Gastrocnemius medialis (tissue), 4 donors: ENCODE measurements around the gene CORO2A. TPM values are rescaled to one million over a fixed set of nuclear protein-coding genes. Genes with fewer than 3 reads are reported as not detected.

Source experiments
- ATAC-seq, 2 donors: fragments of 150-250 bp; one replicate each; pipeline ENCODE4 v1.9.1; 2016
- DNase-seq, 2 donors: peaks; one replicate each; pipeline ENCODE4 v3.0.0-alpha.2; 2019
- H3K27ac ChIP-seq, 4 donors: fragments of 200-600 bp; sonication (generic); 1 replicate in 1 of 4; 2 replicates in 3 of 4; pipeline ENCODE4 v1.5.1; 2016 to 2018; ENCODE audit warnings: mild to moderate bottlenecking in 2 of 4, moderate library complexity in 1 of 4
- H3K27me3 ChIP-seq, 3 donors: fragments of 200-600 bp; sonication (generic) in 2 of 3; 1 replicate in 1 of 3; 2 replicates in 2 of 3; pipeline versions ENCODE4 v1.5.1 to v1.6.0; 2016 to 2019; ENCODE audit warnings: mild to moderate bottlenecking in 1 of 3, moderate library complexity in 1 of 3
- H3K36me3 ChIP-seq, 2 donors: fragments of 200-600 bp; sonication (generic) in 1 of 2; one replicate each; pipeline ENCODE4 v1.5.1; 2017 to 2018
- H3K4me1 ChIP-seq, 2 donors: fragments of 200-600 bp; sonication (generic) in 1 of 2; one replicate each; pipeline ENCODE4 v1.5.1; 2016 to 2017; ENCODE audit warnings: mild to moderate bottlenecking in 2 of 2
- H3K4me3 ChIP-seq, 4 donors: fragments of 200-600 bp; sonication (generic) in 3 of 4; 1 replicate in 1 of 4; 2 replicates in 3 of 4; pipeline ENCODE4 v1.5.1; 2016 to 2019; ENCODE audit warnings: mild to moderate bottlenecking in 2 of 4
- H3K9me3 ChIP-seq, 3 donors: fragments of 200-600 bp; sonication (generic) in 2 of 3; 1 replicate in 1 of 3; 2 replicates in 2 of 3; pipeline ENCODE4 v1.5.1; 2016 to 2019
- CTCF ChIP-seq, 5 experiments: fragments of 450-650 bp in 3 of 5; fragments of 200-600 bp in 2 of 5; sonication (generic) in 2 of 5; IDR thresholded peaks in 4 of 5; conservative IDR thresholded peaks in 1 of 5; 1 replicate in 4 of 5; 2 replicates in 1 of 5; pipeline ENCODE4 v1.5.1; 2016 to 2019; ENCODE audit warnings: antibody characterized with exemption in 5 of 5, mild to moderate bottlenecking in 3 of 5, moderate library complexity in 3 of 5
- POLR2A ChIP-seq, 2 donors: fragments of 450-650 bp; IDR thresholded peaks; one replicate each; pipeline ENCODE4 v1.6.1; 2017; ENCODE audit warnings: antibody characterized with exemption in 2 of 2, mild to moderate bottlenecking in 2 of 2, moderate library complexity in 2 of 2
- in situ Hi-C, 4 donors: fragments of 200-750 bp; cut with MboI; loops; one replicate each; pipeline versions ENCODE4 v1.15.0 to v1.8.0; 2017; ENCODE audit warnings: low sequenced_read_pairs in 4 of 4
- intact Hi-C: fragments of 100-400 bp; cut with DNase I; formaldehyde crosslinking; loops from one replicate; pipeline ENCODE4 v1.15.1; 2023; ENCODE audit warnings: low total_unique reads
- total RNA-seq, 4 donors: library from RNA; depleted of rRNA; stranded (reverse); fragments of >200 nt; gene quantifications; one replicate each; pipeline versions ENCODE4 v1.1.0 to v1.2.3, GENCODE V29; 2016

The CORO2A gene
- total RNA-seq, 4 donors from 2014 or later = 0.05 to 0.42 (median 0.19) TPM

DNA sequence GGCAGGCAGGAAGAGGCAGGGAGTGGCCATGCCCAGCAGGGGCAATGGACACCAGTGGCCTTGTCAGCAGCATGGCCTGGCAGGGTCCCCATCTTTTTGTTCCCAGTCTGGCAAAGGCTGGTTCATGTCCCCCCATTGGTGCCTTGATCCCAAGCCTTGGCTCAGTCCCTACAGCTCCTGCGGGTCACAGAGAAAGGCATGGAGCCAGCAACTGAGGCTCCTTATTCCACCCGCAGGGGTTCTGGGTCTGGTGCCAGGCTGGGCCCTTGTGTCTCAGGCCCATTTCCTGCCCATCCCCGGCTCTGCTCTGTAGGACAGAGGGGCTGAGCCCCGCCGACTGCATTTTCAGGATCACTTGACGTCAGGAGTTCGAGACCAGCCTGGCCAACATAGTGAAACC lies 87.4 kb downstream of the CORO2A start:
- Histone ChIP-seq H3K36me3 (no peaks in the 10 kb centered on the region), H3K9me3 (no peaks in the 10 kb centered on the region), H3K4me1 (no peaks in the 10 kb centered on the region), H3K27ac (no peak overlapping the region), H3K27me3 (no peaks in the 10 kb centered on the region), H3K4me3 (no peak overlapping the region)
- DNase-seq (no peak), ATAC-seq (no peak)
- TF ChIP-seq CTCF (IDR thresholded peaks at IDR 0.05 in 4 of 5, conservative IDR thresholded peaks at IDR 0.05 in 1 of 5) (no peak), POLR2A (IDR thresholded peaks at IDR 0.05) (no peak)
- intact Hi-C loops (no loop called here), in situ Hi-C loops (no loop called here)

DNA sequence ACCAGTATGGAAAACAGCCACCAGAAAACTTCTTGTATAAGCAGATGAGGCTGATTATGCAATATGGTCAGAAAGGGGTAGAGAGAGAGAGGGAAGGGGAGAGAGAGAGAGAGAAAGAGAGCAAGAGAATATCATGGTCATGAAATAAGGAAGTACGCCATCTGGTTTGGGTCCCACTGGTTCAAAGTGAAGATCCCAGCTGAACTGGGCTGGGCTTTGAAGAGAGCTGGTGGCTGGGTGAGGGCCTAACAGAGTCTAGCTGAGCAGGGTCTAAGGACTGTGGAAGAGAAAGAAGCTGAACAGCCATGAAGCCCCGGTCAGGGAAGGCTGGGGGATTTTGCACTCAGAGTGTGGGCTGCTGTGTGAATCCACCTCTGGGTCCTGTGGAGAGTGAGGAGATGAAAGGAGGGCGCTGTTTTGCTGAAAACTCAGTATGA lies 88.0 kb downstream of the CORO2A start:
- H3K4me3 ChIP-seq = no peak overlapping the region
- no peak overlapping the region for H3K27ac ChIP-seq
- H3K36me3 ChIP-seq = no peaks in the 10 kb centered on the region
- H3K27me3 ChIP-seq = no peaks in the 10 kb centered on the region
- ATAC-seq (no peak), DNase-seq (no peak)
- no peaks in the 10 kb centered on the region for H3K9me3 ChIP-seq
- intact Hi-C loops = no loop called here
- in situ Hi-C loops = no loop called here
- no peaks in the 10 kb centered on the region for H3K4me1 ChIP-seq
- TF ChIP-seq CTCF (IDR thresholded peaks at IDR 0.05 in 4 of 5, conservative IDR thresholded peaks at IDR 0.05 in 1 of 5) (no peak), POLR2A (IDR thresholded peaks at IDR 0.05) (no peak)

DNA sequence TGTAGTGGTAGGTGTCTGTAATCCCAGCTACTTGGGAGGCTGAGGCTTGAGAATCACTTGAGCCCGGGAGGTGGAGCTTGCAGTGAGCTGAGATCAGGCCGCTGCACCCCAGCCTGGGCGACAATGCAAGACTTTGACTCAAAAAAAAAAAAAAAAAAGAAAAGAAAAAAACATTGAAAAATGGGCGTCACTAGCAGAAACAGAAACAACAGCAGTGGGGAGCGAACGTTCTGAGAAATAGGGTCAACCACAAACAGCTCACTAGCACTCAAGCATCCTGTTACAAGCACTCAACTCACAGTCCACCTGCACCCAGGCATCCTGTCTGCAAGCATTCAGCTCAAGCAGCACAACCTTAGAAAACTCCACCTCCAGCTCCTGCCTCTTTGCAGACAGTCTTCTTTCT lies 90.6 kb downstream of the CORO2A start:
- in situ Hi-C loops = no loop called here
- no peak for DNase-seq
- no peaks in the 10 kb centered on the region for H3K36me3 ChIP-seq
- intact Hi-C loops = no loop called here
- H3K27me3 ChIP-seq = no peaks in the 10 kb centered on the region
- ATAC-seq = no peak
- H3K4me1 ChIP-seq = no peaks in the 10 kb centered on the region
- no peak for TF ChIP-seq CTCF (IDR thresholded peaks at IDR 0.05 in 4 of 5, conservative IDR thresholded peaks at IDR 0.05 in 1 of 5)
- no peak for TF ChIP-seq POLR2A (IDR thresholded peaks at IDR 0.05)
- H3K27ac ChIP-seq = no peak overlapping the region
- no peak overlapping the region for H3K4me3 ChIP-seq
- no peaks in the 10 kb centered on the region for H3K9me3 ChIP-seq

DNA sequence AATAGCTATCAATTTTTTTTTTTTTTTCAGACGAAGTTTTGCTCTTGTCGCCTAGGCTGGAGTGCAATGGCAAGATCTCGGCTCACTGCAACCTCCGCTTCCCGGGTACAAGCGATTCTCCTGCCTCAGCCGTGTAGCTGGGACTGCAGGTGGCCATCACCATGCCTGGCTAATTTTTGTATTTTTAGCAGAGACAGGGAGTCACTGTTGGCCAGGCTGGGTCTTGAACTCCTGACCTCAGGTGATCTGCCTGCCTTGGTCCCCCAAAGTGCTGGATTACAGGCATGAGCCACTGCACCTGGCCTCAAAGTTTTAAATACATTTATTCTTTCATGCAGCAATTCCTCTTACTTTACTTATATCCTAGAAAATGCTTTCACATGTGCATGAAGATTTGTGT lies 91.0 kb downstream of the CORO2A start:
- no peaks in the 10 kb centered on the region for H3K27me3 ChIP-seq
- intact Hi-C loops (no loop called here), in situ Hi-C loops (no loop called here)
- TF ChIP-seq CTCF (IDR thresholded peaks at IDR 0.05 in 4 of 5, conservative IDR thresholded peaks at IDR 0.05 in 1 of 5) = no peak
- no peaks in the 10 kb centered on the region for H3K9me3 ChIP-seq
- no peak overlapping the region for H3K27ac ChIP-seq
- H3K4me1 ChIP-seq = no peaks in the 10 kb centered on the region
- H3K4me3 ChIP-seq = no peak overlapping the region
- H3K36me3 ChIP-seq = no peaks in the 10 kb centered on the region
- ATAC-seq (no peak), DNase-seq (no peak)

GRCh38 chr9:98100456-98100855 lies 92.0 kb downstream of the CORO2A start:
- Histone ChIP-seq H3K27me3 (no peaks in the 10 kb centered on the region), H3K36me3 (no peaks in the 10 kb centered on the region), H3K27ac (no peak overlapping the region), H3K4me1 (no peaks in the 10 kb centered on the region), H3K4me3 (no peak overlapping the region), H3K9me3 (no peaks in the 10 kb centered on the region)
- ATAC-seq (no peak), DNase-seq (no peak)
- in situ Hi-C loops (no loop called here), intact Hi-C loops (no loop called here)
- no peak for TF ChIP-seq CTCF (IDR thresholded peaks at IDR 0.05 in 4 of 5, conservative IDR thresholded peaks at IDR 0.05 in 1 of 5)
- TF ChIP-seq POLR2A (IDR thresholded peaks at IDR 0.05) = no peak
